Hematopoietic multipotent progenitor cell treated with erythropoietin and hydrocortisone succinate and interleukin-3 and kit ligand, for 17 days (in vitro differentiated cells): ENCODE results near the gene PTPN5.

Source experiments
- DNase-seq: peaks from one replicate; pipeline ENCODE4 v3.0.0-alpha.2; 2015; ENCODE audit warnings: low spot score

Gene PTPN5

GRCh38 chr11:18739685-18740084 lies 51.9 kb downstream of the PTPN5 start:
- no peak for DNase-seq

- DNase-seq: no peak
These were observed 54.0 kb downstream of the PTPN5 start for GRCh38 chr11:18737642-18738041.

GRCh38 chr11:18736590-18737148 lies 54.9 kb downstream of the PTPN5 start:
- no peak for DNase-seq

GRCh38 chr11:18733202-18733601 lies 58.4 kb downstream of the PTPN5 start:
- DNase-seq: no peak

- peak; percentile 50 for DNase-seq
These were observed 59.4 kb downstream of the PTPN5 start for GRCh38 chr11:18731949-18732821.

- no peak for DNase-seq
These were observed 60.2 kb downstream of the PTPN5 start for GRCh38 chr11:18731441-18731840.

GRCh38 chr11:18730020-18730419 lies 61.6 kb downstream of the PTPN5 start:
- no peak for DNase-seq

GRCh38 chr11:18729426-18729825 lies 62.2 kb downstream of the PTPN5 start:
- no peak for DNase-seq

- DNase-seq: no peak
These were observed 62.9 kb downstream of the PTPN5 start for GRCh38 chr11:18728658-18729057.

GRCh38 chr11:18727479-18728236 lies 63.9 kb downstream of the PTPN5 start:
- DNase-seq: no peak

GRCh38 chr11:18726040-18726439 lies 65.6 kb downstream of the PTPN5 start, which contains the start of gene IGSF22:
TSS of gene IGSF22 (minus strand) at chr11:18726188. CDS start at chr11:18724236, 1,952 bp downstream.
- DNase-seq: no peak

GRCh38 chr11:18723991-18724390 lies 67.6 kb downstream of the PTPN5 start:
- DNase-seq: no peak

GRCh38 chr11:18722293-18722637 lies 69.3 kb downstream of the PTPN5 start:
- DNase-seq: no peak

GRCh38 chr11:18721561-18722292 lies 69.9 kb downstream of the PTPN5 start:
- DNase-seq: no peak

GRCh38 chr11:18720808-18721560 lies 70.6 kb downstream of the PTPN5 start:
- DNase-seq: peak; percentile 14

GRCh38 chr11:18720091-18720807 lies 71.3 kb downstream of the PTPN5 start:
- no peak for DNase-seq

- DNase-seq: no peak
These were observed 76.1 kb downstream of the PTPN5 start for GRCh38 chr11:18715476-18715875.

- DNase-seq: no peak
These were observed 77.2 kb downstream of the PTPN5 start for GRCh38 chr11:18714443-18714780.

GRCh38 chr11:18713646-18714442 lies 77.8 kb downstream of the PTPN5 start:
- no peak for DNase-seq

GRCh38 chr11:18710545-18710944 lies 81.1 kb downstream of the PTPN5 start:
- DNase-seq: no peak
